GM12875 (cell line): ENCODE measurements around the gene CCL2.

Experiments used
- H3K4me3 ChIP-seq: one replicate; pipeline ENCODE4 v1.5.1; 2011; ENCODE audit warnings: low read depth, low read length, control low read depth
- TF ChIP-seq, protein P1 (sequence below): IDR thresholded peaks from 2 replicates; pipeline ENCODE4 v1.5.1; 2011; ENCODE audit warnings: low read depth, mild to moderate bottlenecking, control low read depth, inconsistent platforms, low read length, moderate library complexity, borderline replicate concordance; ENCODE audit not compliant: insufficient read depth

The CCL2 gene

DNA sequence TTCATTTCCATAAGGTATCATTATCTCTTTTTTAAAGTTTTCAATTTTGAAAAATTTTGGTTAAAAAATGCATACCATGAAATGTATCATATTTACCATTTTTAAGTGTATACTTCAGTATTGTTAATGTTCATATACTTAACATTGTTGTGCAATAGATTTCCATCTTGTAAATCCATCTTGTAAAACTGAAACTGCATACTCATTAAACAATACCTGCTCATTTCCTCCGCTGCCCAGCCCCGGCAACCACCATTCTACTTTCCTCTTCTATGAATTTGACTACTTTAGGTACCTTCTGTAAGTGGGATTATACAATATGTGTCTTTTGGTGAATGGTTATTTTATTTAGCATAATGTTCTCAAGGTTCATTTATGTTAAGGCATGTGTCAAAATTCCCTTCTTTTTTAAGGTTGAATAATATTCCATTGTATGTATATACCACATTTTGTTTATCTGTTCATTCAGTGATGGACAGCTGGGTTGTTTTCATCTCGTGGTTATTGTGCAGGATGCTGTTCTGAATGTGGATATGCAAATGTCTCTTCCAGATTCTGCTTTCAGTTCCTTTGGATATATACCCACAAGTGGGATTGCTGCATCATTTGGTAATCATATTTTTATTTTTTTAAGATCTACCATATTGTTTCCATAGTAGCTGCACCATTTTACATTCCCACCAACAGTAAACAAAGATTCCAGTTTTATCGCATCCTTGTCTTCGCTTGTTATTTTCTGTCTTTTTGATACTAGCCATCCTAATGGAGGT is 6.7 kb downstream of the CCL2 start:
- H3K4me3 ChIP-seq: no peak overlapping the region
- TF ChIP-seq, protein P1, sequence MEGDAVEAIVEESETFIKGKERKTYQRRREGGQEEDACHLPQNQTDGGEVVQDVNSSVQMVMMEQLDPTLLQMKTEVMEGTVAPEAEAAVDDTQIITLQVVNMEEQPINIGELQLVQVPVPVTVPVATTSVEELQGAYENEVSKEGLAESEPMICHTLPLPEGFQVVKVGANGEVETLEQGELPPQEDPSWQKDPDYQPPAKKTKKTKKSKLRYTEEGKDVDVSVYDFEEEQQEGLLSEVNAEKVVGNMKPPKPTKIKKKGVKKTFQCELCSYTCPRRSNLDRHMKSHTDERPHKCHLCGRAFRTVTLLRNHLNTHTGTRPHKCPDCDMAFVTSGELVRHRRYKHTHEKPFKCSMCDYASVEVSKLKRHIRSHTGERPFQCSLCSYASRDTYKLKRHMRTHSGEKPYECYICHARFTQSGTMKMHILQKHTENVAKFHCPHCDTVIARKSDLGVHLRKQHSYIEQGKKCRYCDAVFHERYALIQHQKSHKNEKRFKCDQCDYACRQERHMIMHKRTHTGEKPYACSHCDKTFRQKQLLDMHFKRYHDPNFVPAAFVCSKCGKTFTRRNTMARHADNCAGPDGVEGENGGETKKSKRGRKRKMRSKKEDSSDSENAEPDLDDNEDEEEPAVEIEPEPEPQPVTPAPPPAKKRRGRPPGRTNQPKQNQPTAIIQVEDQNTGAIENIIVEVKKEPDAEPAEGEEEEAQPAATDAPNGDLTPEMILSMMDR: no peak

DNA sequence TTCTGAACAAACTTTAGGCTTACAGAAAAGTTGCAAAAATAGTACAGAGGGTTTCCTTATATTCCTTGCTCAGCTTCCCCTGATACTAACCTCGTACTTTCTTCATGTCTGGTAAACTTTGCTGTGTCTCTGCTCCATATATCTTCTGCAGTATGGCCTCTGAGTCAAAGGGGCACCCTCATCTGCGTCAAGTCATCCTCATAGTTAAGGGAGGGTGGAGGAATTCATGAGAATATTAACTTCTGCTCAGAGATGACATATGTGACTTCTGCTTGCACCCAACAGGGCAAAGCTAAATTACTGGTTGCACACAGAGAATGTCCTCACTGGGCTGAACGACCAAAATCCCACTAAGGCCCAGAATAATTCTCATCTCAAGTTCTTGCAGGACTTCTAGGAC is 10.6 kb downstream of the CCL2 start:
- no peak overlapping the region for H3K4me3 ChIP-seq
- TF ChIP-seq, protein P1: no peak

DNA sequence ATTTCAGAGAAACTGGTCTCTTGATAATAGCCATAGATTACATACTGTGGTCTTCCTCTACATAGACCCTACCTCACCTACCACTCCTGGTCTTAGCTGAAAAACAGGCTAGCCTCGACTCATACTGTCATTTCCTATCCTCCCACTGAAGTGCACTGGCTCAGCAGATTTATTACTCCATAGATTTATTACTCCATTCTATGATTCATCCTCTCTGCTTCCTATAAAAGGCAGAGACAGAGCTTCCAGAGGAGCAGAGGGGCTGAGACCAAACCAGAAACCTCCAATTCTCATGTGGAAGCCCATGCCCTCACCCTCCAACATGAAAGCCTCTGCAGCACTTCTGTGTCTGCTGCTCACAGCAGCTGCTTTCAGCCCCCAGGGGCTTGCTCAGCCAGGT is 14.9 kb downstream of the CCL2 start, which contains the start of gene CCL7:
Gene CCL7 (plus strand): TSS at position 253 of the 400 bp plus-strand sequence. CDS start 70 bp downstream, at position 323.
- no peak within 1 kb of the TSS for H3K4me3 ChIP-seq
- TF ChIP-seq, protein P1: no peak

DNA sequence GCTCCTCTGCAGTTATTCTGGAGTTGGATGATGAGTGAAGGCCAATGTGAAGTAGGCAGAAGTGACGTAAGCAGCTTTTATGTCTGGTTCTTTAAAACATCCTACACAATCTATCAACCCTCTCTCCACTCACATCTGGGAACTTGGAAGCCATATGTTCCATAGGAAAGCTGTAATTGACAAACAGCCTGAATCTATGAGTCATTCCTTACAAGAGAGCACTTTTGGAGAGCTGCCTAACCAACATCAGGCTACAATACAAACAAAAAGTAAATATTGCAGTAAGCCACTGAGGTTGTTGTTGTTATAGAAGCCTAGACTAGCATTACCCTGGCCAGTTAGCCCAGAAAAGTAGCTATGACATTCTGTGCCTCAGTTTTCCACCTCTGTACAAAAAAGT is 20.8 kb downstream of the CCL2 start:
- TF ChIP-seq, protein P1: no peak
- no peak overlapping the region for H3K4me3 ChIP-seq

DNA sequence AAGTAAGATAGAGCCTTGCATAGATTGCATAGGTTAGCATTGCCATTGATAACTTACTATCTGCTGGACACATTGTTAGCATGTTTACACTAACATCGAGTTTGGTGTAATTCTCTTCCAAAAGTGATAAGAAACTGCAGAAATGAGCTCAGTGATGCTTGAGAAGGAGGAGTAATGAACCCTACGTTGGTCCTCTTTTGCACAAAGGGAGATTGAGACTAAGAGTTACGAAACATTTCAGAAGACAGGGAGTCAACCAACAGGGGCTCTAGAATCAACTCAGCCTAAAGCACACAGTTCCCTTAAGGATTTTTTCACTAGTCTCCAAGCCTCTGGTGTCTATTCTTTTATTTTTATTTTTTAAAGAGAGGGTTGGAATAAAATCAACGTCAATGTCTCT is 21.7 kb downstream of the CCL2 start:
- H3K4me3 ChIP-seq: no peak overlapping the region
- TF ChIP-seq, protein P1: no peak

DNA sequence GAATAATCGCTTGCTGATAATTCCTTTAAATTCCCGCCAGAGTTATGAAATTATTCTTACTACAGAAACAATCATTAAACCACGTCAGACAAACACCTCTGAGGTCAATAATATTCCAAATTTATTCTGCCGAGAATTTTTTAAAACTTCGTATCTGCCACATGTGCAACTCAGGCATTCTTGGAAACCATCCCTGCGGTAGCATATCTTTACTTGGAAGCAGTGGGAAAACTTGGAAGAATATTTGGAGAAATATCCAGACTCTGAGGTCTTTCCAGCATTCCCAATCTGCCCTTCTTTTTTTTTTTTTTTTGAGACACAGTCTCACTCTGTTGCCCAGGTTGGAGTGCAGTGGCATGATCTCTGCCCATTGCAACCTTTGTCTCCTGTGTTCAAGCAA is 28.5 kb downstream of the CCL2 start:
- TF ChIP-seq, protein P1: no peak
- no peak overlapping the region for H3K4me3 ChIP-seq

DNA sequence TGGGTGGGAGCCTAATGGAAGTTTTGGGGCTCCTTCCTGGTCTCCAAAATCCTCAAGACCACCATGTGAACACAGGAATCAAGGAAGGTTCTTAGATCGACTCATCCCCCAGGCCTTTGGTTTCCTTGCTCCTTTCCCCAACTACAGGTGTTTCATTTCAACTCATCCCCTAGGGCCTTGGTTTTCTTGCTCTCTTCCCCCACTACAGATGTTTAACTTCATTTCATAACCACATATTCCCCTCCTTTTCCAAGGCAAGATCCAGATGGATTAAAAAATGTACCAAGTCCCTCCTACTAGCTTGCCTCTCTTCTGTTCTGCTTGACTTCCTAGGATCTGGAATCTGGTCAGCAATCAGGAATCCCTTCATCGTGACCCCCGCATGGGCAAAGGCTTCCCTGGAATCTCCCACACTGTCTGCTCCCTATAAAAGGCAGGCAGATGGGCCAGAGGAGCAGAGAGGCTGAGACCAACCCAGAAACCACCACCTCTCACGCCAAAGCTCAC is 30.3 kb downstream of the CCL2 start, which contains the start of gene CCL11:
Gene CCL11 (plus strand): TSS at position 457 of the 507 bp plus-strand sequence. CDS start 67 bp downstream, outside the sequence.
- TF ChIP-seq, protein P1: no peak
- H3K4me3 ChIP-seq: no peak within 1 kb of the TSS
